ENCODE measurements around the gene CC2D2B.
"Not testable (repeated sequence)": the region's sequence is repeated elsewhere in the genome, so short reads cannot be mapped to it uniquely, and the experiment has no call there.

CC2D2B gene

GRCh38 chr10:95976362-95977229 is 68.8 kb downstream of the CC2D2B start:
- Histone ChIP-seq H3K36me3 (ENCODE audit: control insufficient read depth, insufficient read depth, low read length) (no peaks in the 10 kb centered on the region), H3K9me3 (ENCODE audit: control insufficient read depth, low read length) (no peaks in the 10 kb centered on the region), H3K4me1 (ENCODE audit: control insufficient read depth, insufficient read depth, low read length, poor library complexity, severe bottlenecking) (no peaks in the 10 kb centered on the region), H3K4me3 (ENCODE audit: extremely low read depth, insufficient read depth, low read length, poor library complexity, severe bottlenecking) (no peak overlapping the region), H3K27ac (ENCODE audit: low read depth, low read length, severe bottlenecking) (no peak overlapping the region)
- 92 to 96% methylated on average over 6 of the region's 9 CpGs for WGBS, 2 experiments (ENCODE audit: insufficient coverage in 2 of 2)

GRCh38 chr10:95982200-95982599 is 74.4 kb downstream of the CC2D2B start:
- Histone ChIP-seq H3K27ac (ENCODE audit: low read depth, low read length, severe bottlenecking) (no peak overlapping the region), H3K4me3 (ENCODE audit: extremely low read depth, insufficient read depth, low read length, poor library complexity, severe bottlenecking) (no peak overlapping the region), H3K36me3 (ENCODE audit: control insufficient read depth, insufficient read depth, low read length) (no peaks in the 10 kb centered on the region), H3K9me3 (ENCODE audit: control insufficient read depth, low read length) (no peaks in the 10 kb centered on the region), H3K4me1 (ENCODE audit: control insufficient read depth, insufficient read depth, low read length, poor library complexity, severe bottlenecking) (no peaks in the 10 kb centered on the region)
- WGBS, 2 experiments (ENCODE audit: insufficient coverage in 2 of 2): 85 to 94% methylated on average over 2 of the region's 2 CpGs

GRCh38 chr10:95987685-95988426 is 80.1 kb downstream of the CC2D2B start:
- Histone ChIP-seq H3K9me3 (ENCODE audit: control insufficient read depth, low read length) (no peaks in the 10 kb centered on the region), H3K4me1 (ENCODE audit: control insufficient read depth, insufficient read depth, low read length, poor library complexity, severe bottlenecking) (no peaks in the 10 kb centered on the region), H3K36me3 (ENCODE audit: control insufficient read depth, insufficient read depth, low read length) (no peaks in the 10 kb centered on the region), H3K27ac (ENCODE audit: low read depth, low read length, severe bottlenecking) (no peak overlapping the region), H3K4me3 (ENCODE audit: extremely low read depth, insufficient read depth, low read length, poor library complexity, severe bottlenecking) (no peak overlapping the region)
- WGBS, 2 experiments (ENCODE audit: insufficient coverage in 2 of 2): 67% methylated on average over 1 of the region's 2 CpGs; no CpG with 5 or more reads in 1 of the 2 experiments

- 84% methylated on average over 2 of the region's 3 CpGs; no CpG with 5 or more reads in 1 of the 2 experiments for WGBS, 2 experiments (ENCODE audit: insufficient coverage in 2 of 2)
- H3K36me3 ChIP-seq (ENCODE audit: control insufficient read depth, insufficient read depth, low read length): no peaks in the 10 kb centered on the region
Measured at GRCh38 chr10:95988702-95989101, 80.9 kb downstream of the CC2D2B start.

GRCh38 chr10:95994376-95994775 is 86.6 kb downstream of the CC2D2B start:
- not testable (repeated sequence) for H3K4me3 ChIP-seq (ENCODE audit: extremely low read depth, insufficient read depth, low read length, poor library complexity, severe bottlenecking); H3K27ac ChIP-seq (ENCODE audit: low read depth, low read length, severe bottlenecking); H3K4me1 ChIP-seq (ENCODE audit: control insufficient read depth, insufficient read depth, low read length, poor library complexity, severe bottlenecking); H3K36me3 ChIP-seq (ENCODE audit: control insufficient read depth, insufficient read depth, low read length); H3K9me3 ChIP-seq (ENCODE audit: control insufficient read depth, low read length)
- 88 to 95% methylated on average over 5 to 8 of the region's 11 CpGs for WGBS, 2 experiments (ENCODE audit: insufficient coverage in 2 of 2)

More at GRCh38 chr10:95988702-95989101, 80.9 kb downstream of the CC2D2B start:
- Histone ChIP-seq H3K4me3 (ENCODE audit: extremely low read depth, insufficient read depth, low read length, poor library complexity, severe bottlenecking) (no peak overlapping the region), H3K4me1 (ENCODE audit: control insufficient read depth, insufficient read depth, low read length, poor library complexity, severe bottlenecking) (no peaks in the 10 kb centered on the region), H3K27ac (ENCODE audit: low read depth, low read length, severe bottlenecking) (no peak overlapping the region), H3K9me3 (ENCODE audit: control insufficient read depth, low read length) (no peaks in the 10 kb centered on the region)

GRCh38 chr10:95998255-95998784 is 90.5 kb downstream of the CC2D2B start:
- Histone ChIP-seq H3K36me3 (ENCODE audit: control insufficient read depth, insufficient read depth, low read length) (no peaks in the 10 kb centered on the region), H3K9me3 (ENCODE audit: control insufficient read depth, low read length) (no peaks in the 10 kb centered on the region), H3K4me1 (ENCODE audit: control insufficient read depth, insufficient read depth, low read length, poor library complexity, severe bottlenecking) (no peaks in the 10 kb centered on the region), H3K4me3 (ENCODE audit: extremely low read depth, insufficient read depth, low read length, poor library complexity, severe bottlenecking) (no peak overlapping the region), H3K27ac (ENCODE audit: low read depth, low read length, severe bottlenecking) (no peak overlapping the region)
- no CpG with 5 or more reads among the region's 1 CpG for WGBS, 2 experiments (ENCODE audit: insufficient coverage in 2 of 2)

- Histone ChIP-seq H3K4me3 (ENCODE audit: extremely low read depth, insufficient read depth, low read length, poor library complexity, severe bottlenecking) (no peak overlapping the region), H3K4me1 (ENCODE audit: control insufficient read depth, insufficient read depth, low read length, poor library complexity, severe bottlenecking) (no peaks in the 10 kb centered on the region), H3K36me3 (ENCODE audit: control insufficient read depth, insufficient read depth, low read length) (no peaks in the 10 kb centered on the region), H3K27ac (ENCODE audit: low read depth, low read length, severe bottlenecking) (no peak overlapping the region), H3K9me3 (ENCODE audit: control insufficient read depth, low read length) (no peaks in the 10 kb centered on the region)
- WGBS, 2 experiments (ENCODE audit: insufficient coverage in 2 of 2): 67% methylated on average over 1 of the region's 2 CpGs; no CpG with 5 or more reads in 1 of the 2 experiments
Measured at GRCh38 chr10:96013956-96014355, 106.2 kb downstream of the CC2D2B start.

GRCh38 chr10:96014473-96015102 is 106.8 kb downstream of the CC2D2B start:
- no peak overlapping the region for H3K27ac ChIP-seq (ENCODE audit: low read depth, low read length, severe bottlenecking)
- no peaks in the 10 kb centered on the region for H3K4me1 ChIP-seq (ENCODE audit: control insufficient read depth, insufficient read depth, low read length, poor library complexity, severe bottlenecking)
- H3K4me3 ChIP-seq (ENCODE audit: extremely low read depth, insufficient read depth, low read length, poor library complexity, severe bottlenecking): no peak overlapping the region
- H3K9me3 ChIP-seq (ENCODE audit: control insufficient read depth, low read length): no peaks in the 10 kb centered on the region
- WGBS, 2 experiments (ENCODE audit: insufficient coverage in 2 of 2): 100% methylated on average over 1 of the region's 2 CpGs; no CpG with 5 or more reads in 1 of the 2 experiments
- no peaks in the 10 kb centered on the region for H3K36me3 ChIP-seq (ENCODE audit: control insufficient read depth, insufficient read depth, low read length)

- no peaks in the 10 kb centered on the region for H3K4me1 ChIP-seq (ENCODE audit: control insufficient read depth, insufficient read depth, low read length, poor library complexity, severe bottlenecking)
- H3K4me3 ChIP-seq (ENCODE audit: extremely low read depth, insufficient read depth, low read length, poor library complexity, severe bottlenecking): no peak overlapping the region
- no peak overlapping the region for H3K27ac ChIP-seq (ENCODE audit: low read depth, low read length, severe bottlenecking)
- H3K36me3 ChIP-seq (ENCODE audit: control insufficient read depth, insufficient read depth, low read length): no peaks in the 10 kb centered on the region
- whole genome bisulfite sequencing, 2 experiments (ENCODE audit: insufficient coverage in 2 of 2): 18 to 36% methylated on average over 2 to 4 of the region's 5 CpGs
- no peaks in the 10 kb centered on the region for H3K9me3 ChIP-seq (ENCODE audit: control insufficient read depth, low read length)
Measured at GRCh38 chr10:96017191-96017687, 109.5 kb downstream of the CC2D2B start.

- Histone ChIP-seq H3K9me3 (ENCODE audit: control insufficient read depth, low read length) (no peaks in the 10 kb centered on the region), H3K27ac (ENCODE audit: low read depth, low read length, severe bottlenecking) (no peak overlapping the region), H3K4me3 (ENCODE audit: extremely low read depth, insufficient read depth, low read length, poor library complexity, severe bottlenecking) (no peak overlapping the region), H3K4me1 (ENCODE audit: control insufficient read depth, insufficient read depth, low read length, poor library complexity, severe bottlenecking) (no peaks in the 10 kb centered on the region), H3K36me3 (ENCODE audit: control insufficient read depth, insufficient read depth, low read length) (no peaks in the 10 kb centered on the region)
- no CpG with 5 or more reads among the region's 1 CpG for WGBS, 2 experiments (ENCODE audit: insufficient coverage in 2 of 2)
Measured at GRCh38 chr10:96021332-96021731, 113.6 kb downstream of the CC2D2B start.

Measured in mesodermal cell (in vitro differentiated cells).